Renal cortical epithelial cell (primary cell): ENCODE measurements around the gene LRRIQ4. TPM values are rescaled to one million over a fixed set of nuclear protein-coding genes. Genes with fewer than 3 reads are reported as not detected.

Experiments
- DNase-seq: peaks from one replicate; pipeline ENCODE4 v3.0.0-alpha.2; 2011; ENCODE audit warnings: low read depth
- total RNA-seq: library from RNA; depleted of rRNA; stranded (reverse); fragments of >200 nt; gene quantifications from 2 replicates; pipeline ENCODE4 v1.2.3, GENCODE V29; 2014

Gene LRRIQ4
- total RNA-seq, 1 donor from 2014 or later, result not detected

DNA sequence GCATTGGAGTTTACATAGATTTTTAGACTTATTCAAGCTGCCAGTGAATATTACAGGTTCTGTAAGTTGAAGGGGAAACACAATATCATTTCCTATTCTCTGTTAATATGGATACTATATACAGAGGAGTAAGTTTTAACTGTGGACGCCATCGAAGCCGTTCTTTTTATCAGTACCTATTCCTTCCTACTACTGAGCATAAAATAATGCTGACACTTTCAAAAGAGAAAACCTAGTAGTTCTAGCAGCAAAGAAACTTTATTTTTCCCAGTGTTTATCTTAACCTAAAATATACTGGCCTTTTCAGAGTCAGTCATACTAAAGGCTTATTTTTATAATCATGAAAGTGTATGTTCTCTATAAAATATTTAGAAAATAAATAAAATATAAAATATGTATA, 42.8 kb downstream of the LRRIQ4 start:
- DNase-seq, result no peak

GRCh38 chr3:169857811-169858210, 45.1 kb downstream of the LRRIQ4 start:
- no peak for DNase-seq

DNA sequence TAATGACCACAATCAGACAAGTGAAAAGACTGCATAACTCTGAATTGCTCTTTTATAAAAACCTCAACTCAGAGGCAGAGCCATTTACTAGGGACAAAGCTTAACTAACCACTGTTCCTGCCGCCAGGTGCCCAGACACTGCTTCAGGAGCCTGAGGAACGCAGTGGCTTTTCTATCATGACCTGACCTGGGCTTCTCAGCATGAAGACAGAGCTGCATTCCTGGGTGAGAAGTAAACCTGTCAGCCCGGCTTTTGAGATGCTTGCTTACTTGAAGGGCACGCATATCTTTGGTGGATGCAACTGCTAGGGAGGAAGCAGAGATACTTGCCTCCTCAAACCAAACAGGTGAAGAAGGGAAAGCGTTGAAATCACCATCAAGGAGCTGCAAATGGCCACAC, 49.2 kb downstream of the LRRIQ4 start:
- no peak for DNase-seq

- DNase-seq, result peak; percentile 78
Measured at GRCh38 chr3:169863458-169863899, 50.8 kb downstream of the LRRIQ4 start.

GRCh38 chr3:169864270-169864669, 51.6 kb downstream of the LRRIQ4 start:
- no peak for DNase-seq

DNA sequence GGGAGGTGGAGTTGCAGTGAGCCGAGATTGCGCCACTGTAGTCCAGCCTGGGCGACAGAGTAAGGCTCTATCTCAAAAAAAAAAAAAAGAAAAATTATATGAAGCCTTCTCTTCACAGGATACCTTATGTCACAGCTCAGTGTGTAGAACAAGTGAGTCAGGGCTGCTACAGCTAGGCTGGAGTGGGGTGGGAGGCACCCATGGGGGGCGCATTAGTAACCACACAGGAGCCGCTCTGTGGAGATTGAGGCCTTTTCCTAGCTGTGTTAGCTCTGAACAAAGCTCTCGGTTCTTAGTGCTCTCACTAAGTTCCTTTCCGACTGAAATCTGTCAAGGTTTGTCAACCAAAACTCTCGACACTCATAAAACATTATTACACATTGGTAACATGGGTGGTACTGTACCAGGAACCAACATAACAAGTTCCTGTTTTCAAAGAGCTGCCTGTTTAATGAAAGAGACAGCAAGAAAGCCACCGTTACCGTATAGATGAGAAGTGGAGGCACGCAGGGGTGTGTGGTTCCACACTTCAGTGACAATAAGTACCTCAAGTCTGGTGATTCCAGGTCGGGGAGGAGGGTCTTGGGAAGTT, 52.6 kb downstream of the LRRIQ4 start:
- DNase-seq, result no peak

DNA sequence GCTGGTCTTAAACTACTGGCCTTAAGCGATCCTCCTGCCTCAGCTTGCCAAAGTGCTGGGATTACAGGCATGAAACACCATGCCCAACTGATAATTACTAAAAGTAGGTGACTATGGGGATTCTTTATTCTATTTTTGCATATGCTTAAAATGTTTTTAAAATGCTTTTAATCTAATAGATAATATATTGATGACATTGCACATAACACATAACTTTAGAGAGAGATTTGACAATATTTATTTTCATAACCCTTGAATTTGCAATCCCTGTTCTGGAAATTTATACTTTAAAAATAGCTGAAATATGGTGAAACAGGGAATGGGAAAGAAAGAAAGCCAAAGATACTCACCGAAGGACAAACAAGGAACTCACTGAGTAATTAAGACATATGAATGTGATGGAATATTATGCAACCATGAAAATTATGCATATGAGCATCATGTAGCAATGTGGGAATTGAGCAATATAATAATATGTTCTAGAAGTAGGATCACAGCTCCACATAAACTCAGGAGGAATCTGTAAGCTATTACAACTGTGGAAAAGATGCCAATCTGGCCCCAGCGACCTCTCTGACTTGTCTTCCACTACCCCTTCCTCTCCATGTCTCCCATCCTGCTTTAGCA, 55.0 kb downstream of the LRRIQ4 start:
- no peak for DNase-seq

- DNase-seq, result no peak
Measured at GRCh38 chr3:169868369-169868768, 55.7 kb downstream of the LRRIQ4 start.

GRCh38 chr3:169869484-169870220, 57.0 kb downstream of the LRRIQ4 start, which contains the start of gene LRRC31:
TSS of gene LRRC31 (minus strand) at chr3:169869935. CDS start at chr3:169869807, 128 bp downstream.
- DNase-seq, result peak; percentile 98

DNA sequence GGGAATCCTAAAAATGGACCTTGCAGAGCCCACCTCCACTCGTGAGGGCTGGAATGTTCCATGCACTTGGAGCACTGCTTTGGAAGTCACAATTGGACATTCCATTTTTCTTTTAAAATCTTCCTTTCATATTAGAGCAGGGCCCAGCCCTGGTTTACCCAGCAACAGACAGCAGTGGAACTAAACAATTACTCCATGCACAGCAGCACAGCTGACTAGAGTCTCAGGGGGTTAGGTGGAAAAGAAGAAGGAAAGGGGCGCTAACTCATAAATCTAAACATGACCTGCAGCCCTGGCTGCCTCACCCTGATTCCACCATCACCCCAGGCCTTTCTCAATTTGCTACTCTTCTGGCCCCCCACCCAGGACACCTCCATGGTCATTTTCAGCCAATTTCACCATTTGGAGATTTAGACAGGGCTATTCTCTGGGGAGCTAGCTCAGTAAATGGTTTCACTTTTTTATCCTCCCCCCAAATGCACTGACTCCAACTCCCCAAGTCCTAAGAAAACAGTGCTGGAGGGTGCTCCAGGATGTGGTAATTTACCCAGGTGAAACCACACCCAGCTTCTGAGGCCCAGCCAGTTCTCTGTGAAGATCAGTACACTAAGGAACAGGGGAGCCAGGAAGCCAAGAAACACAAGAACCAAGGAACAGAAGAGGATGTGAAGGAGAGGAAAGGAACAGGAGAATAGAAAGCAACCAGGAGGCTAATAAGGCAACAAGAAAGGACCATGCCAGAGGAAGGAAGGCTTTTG, 58.6 kb downstream of the LRRIQ4 start:
- peak; percentile 39 for DNase-seq

- peak; percentile 17 for DNase-seq
Measured at GRCh38 chr3:169879013-169879557, 66.4 kb downstream of the LRRIQ4 start.

GRCh38 chr3:169879845-169880575, 67.3 kb downstream of the LRRIQ4 start:
- DNase-seq, result no peak

GRCh38 chr3:169880576-169881250, 68.0 kb downstream of the LRRIQ4 start:
- no peak for DNase-seq

- DNase-seq, result peak; percentile 84
Measured at GRCh38 chr3:169886671-169887070, 74.0 kb downstream of the LRRIQ4 start.

Other genes with a start within 250 kb of the LRRIQ4 start
- gene MECOM, start 149.2 kb upstream of the LRRIQ4 start, total RNA-seq, result 23.1 and 142 TPM in 2 replicates
- 16.7 and 685 TPM in 2 replicates for gene TERC, start 47.8 kb upstream of the LRRIQ4 start, total RNA-seq
- gene ACTRT3, start 43.3 kb upstream of the LRRIQ4 start, total RNA-seq, result 12.3 and 14.3 TPM in 2 replicates
- 21.7 and 23.2 TPM in 2 replicates for gene MYNN, start 39.5 kb upstream of the LRRIQ4 start, total RNA-seq
- 5.2 and 8.0 TPM in 2 replicates for gene LRRC34, start within 50 bp of the LRRIQ4 start, total RNA-seq
- gene LRRC31, start 57.1 kb downstream of the LRRIQ4 start, total RNA-seq, result 1.2 and 1.8 TPM in 2 replicates
- gene SAMD7, start 98.7 kb downstream of the LRRIQ4 start, total RNA-seq, result not detected in 2 replicates
- 28.8 and 106 TPM in 2 replicates for gene SEC62, start 153.9 kb downstream of the LRRIQ4 start, total RNA-seq
- gene GPR160, start 225.1 kb downstream of the LRRIQ4 start, total RNA-seq, result 28.6 and 50.5 TPM in 2 replicates